Progenitor cell of endocrine pancreas (in vitro differentiated cells): Measurements from ENCODE around the gene B3GAT1. TPM values are rescaled to one million over a fixed set of nuclear protein-coding genes. Genes with fewer than 3 reads are reported as not detected.

Experiments
- DNase-seq: peaks from one replicate; pipeline ENCODE4 v3.0.0; 2021; ENCODE audit warnings: low spot score; ENCODE audit not compliant: unreplicated experiment
- H3K27ac Mint-ChIP-seq: 2 replicates; pipeline ENCODE4 v1.8.0; 2021; ENCODE audit warnings: mild to moderate bottlenecking, moderate library complexity, mixed read lengths
- H3K27me3 Mint-ChIP-seq: 2 replicates; pipeline ENCODE4 v1.8.0; 2021; ENCODE audit warnings: mixed read lengths
- H3K36me3 Mint-ChIP-seq: 2 replicates; pipeline ENCODE4 v1.8.0; 2022; ENCODE audit warnings: mixed read lengths; ENCODE audit not compliant: insufficient read depth
- H3K4me1 Mint-ChIP-seq: 2 replicates; pipeline ENCODE4 v1.8.0; 2021; ENCODE audit warnings: low read depth, mixed read lengths
- H3K4me3 Mint-ChIP-seq: 2 replicates; pipeline ENCODE4 v1.8.0; 2021; ENCODE audit warnings: low read depth, mild to moderate bottlenecking, moderate library complexity, mixed read lengths
- H3K9me3 Mint-ChIP-seq: 2 replicates; pipeline ENCODE4 v1.8.0; 2021; ENCODE audit warnings: low read depth, mixed read lengths
- CTCF ChIP-seq: fragments of 200-600 bp; sonication (generic); IDR thresholded peaks from one replicate; pipeline ENCODE4 v1.5.0; 2021; ENCODE audit warnings: antibody characterized with exemption, mild to moderate bottlenecking; ENCODE audit not compliant: unreplicated experiment
- total RNA-seq: library from RNA; stranded (reverse); gene quantifications from 2 replicates; pipeline ENCODE4 v1.2.1, GENCODE V29; 2021

B3GAT1 gene
- total RNA-seq, 1 donor from 2014 or later: 5.1 TPM

GRCh38 chr11:134413043-134413825 is 1.2 kb upstream of the B3GAT1 start:
- peak overlapping the region; percentile 44 for H3K27ac Mint-ChIP-seq
- H3K4me1 Mint-ChIP-seq: no peaks in the 10 kb centered on the region
- peaks cover 76% of the 10 kb centered on the region for H3K27me3 Mint-ChIP-seq
- peak overlapping the region; percentile 65 for H3K4me3 Mint-ChIP-seq
- TF ChIP-seq CTCF: no peak
- no peaks in the 10 kb centered on the region for H3K9me3 Mint-ChIP-seq
- no peaks in the 10 kb centered on the region for H3K36me3 Mint-ChIP-seq
- DNase-seq: no peak

DNA sequence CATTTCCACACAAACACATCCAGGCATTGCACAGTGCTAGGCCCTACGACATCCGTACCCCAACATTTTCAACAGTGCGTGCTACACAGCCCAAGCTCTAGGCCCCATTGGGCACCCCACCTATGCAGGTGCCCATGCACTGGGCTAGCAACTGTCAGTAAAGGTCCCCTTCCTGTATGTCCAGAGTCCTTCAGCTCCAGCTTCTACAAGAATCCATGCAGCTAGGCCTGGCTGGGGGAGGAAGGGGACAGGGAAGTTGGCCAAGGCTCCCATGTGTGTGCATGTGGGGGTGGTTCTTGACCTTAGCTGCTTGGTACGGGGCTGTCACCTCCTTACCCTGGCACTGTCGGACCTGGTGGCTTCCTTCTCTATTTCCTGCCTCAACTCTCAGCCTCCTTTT is 1.3 kb downstream of the B3GAT1 start:
- peaks cover 69% of the 10 kb centered on the region for H3K27me3 Mint-ChIP-seq
- H3K9me3 Mint-ChIP-seq: no peaks in the 10 kb centered on the region
- TF ChIP-seq CTCF: no peak
- H3K4me1 Mint-ChIP-seq: no peaks in the 10 kb centered on the region
- H3K4me3 Mint-ChIP-seq: peak overlapping the region; percentile 70
- no peaks in the 10 kb centered on the region for H3K36me3 Mint-ChIP-seq
- H3K27ac Mint-ChIP-seq: no peak overlapping the region
- no peak for DNase-seq

GRCh38 chr11:134409552-134410429 is 2.3 kb downstream of the B3GAT1 start:
- no peak for DNase-seq
- Mint-ChIP-seq H3K36me3 (no peaks in the 10 kb centered on the region), H3K27ac (no peak overlapping the region), H3K4me3 (peak overlapping the region; percentile 70), H3K4me1 (no peaks in the 10 kb centered on the region), H3K9me3 (no peaks in the 10 kb centered on the region), H3K27me3 (peaks cover 59% of the 10 kb centered on the region)
- TF ChIP-seq CTCF: no peak

- no peaks in the 10 kb centered on the region for H3K36me3 Mint-ChIP-seq
- no peaks in the 10 kb centered on the region for H3K4me1 Mint-ChIP-seq
- H3K9me3 Mint-ChIP-seq: no peaks in the 10 kb centered on the region
- DNase-seq: no peak
- H3K27ac Mint-ChIP-seq: no peak overlapping the region
- peaks cover 41% of the 10 kb centered on the region for H3K27me3 Mint-ChIP-seq
- no peak overlapping the region for H3K4me3 Mint-ChIP-seq
- TF ChIP-seq CTCF: no peak
These were observed 4.1 kb downstream of the B3GAT1 start for GRCh38 chr11:134407923-134408322.

GRCh38 chr11:134407321-134407828 is 4.7 kb downstream of the B3GAT1 start:
- Mint-ChIP-seq H3K27me3 (peaks cover 39% of the 10 kb centered on the region), H3K4me1 (no peaks in the 10 kb centered on the region), H3K36me3 (no peaks in the 10 kb centered on the region), H3K27ac (no peak overlapping the region), H3K9me3 (no peaks in the 10 kb centered on the region), H3K4me3 (no peak overlapping the region)
- no peak for DNase-seq
- TF ChIP-seq CTCF: no peak
